HG03135 (cell line): ENCODE results near the gene STIMATE.

Source experiments
- ATAC-seq: cut with Tn5 transposase; IDR thresholded peaks from one replicate; pipeline ENCODE4 v1.9.1; 2021; ENCODE audit warnings: mild to moderate bottlenecking, moderate library complexity; ENCODE audit not compliant: unreplicated experiment

Gene STIMATE

DNA sequence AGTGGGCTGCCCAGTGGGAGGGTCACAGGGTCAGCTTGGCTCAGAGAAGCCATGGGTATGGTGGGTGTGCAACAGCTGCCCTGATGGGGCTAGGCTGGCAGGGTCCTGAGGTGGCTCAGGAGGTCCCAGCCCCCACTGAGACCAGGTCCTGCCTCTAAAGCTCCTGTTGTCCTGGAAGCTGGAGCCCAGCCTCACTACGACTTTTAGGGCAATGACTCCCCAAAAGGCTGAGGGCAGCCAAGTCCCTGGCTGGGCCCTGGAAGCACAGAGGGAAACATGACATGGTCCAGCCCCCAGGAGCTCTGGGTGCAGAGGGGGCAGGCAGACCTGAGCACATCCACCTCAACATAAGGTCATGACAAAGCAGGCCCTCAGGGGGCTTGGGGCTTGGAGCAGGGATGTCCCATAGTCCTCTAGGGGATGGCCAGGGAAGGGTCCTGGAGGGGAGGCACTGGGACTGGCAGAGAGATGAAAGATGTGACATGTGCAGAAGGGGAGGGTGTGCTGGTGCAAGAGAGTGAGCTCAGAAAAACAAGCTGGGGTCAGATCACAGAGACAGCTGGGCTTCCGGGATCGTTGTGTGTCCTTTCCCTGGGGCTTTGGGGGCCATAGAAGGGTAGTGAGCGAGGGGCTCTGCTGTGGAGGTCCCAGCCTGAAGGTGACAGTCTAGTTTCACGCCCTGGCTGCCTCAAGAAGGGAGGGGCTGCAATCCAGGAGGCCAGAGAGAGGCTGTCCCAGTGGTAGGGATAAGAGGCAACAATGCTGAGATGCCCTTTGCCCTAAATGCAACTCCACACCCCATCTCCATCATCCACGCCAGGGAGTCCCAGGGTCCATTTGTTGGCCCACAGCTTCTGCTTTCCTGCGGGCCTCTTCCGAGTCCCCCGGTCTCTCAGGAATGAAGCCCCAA lies 103.4 kb downstream of the STIMATE start:
- no peak for ATAC-seq

DNA sequence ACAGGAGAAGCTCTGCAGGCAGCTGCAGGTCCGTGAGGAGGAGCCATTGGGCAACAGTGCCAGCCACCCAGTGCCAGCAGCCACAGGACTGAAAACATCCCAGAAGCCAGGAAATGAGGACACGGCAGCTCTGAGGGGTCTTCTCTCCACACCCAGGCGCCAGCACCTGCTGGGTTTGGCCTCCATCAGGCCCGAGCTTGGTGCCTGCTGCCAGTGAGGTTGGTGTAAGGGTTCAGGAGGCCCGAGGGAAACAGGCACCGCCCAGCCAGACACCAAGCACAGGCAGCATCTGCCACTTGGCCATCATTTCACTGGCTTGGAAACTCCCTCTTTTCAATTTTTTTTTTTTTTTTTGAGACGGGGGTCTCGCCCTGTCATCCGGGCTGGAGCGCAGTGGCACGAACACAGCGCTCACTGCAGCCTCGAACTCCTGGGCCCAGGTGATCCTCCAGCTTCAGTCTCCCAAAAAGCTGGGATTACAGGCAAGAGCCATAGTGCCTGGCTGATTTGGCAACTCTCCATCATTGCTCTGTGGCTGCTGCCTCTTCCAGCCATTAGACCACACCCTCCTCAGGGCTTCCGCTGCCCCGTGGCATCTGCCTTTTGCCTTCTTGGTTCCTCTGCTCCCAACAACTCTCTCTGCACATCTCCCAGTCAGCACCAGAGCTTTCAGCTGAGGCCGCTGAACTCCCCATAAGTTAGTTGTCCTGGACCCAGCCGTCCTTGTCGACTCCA lies 104.2 kb downstream of the STIMATE start:
- ATAC-seq = no peak

DNA sequence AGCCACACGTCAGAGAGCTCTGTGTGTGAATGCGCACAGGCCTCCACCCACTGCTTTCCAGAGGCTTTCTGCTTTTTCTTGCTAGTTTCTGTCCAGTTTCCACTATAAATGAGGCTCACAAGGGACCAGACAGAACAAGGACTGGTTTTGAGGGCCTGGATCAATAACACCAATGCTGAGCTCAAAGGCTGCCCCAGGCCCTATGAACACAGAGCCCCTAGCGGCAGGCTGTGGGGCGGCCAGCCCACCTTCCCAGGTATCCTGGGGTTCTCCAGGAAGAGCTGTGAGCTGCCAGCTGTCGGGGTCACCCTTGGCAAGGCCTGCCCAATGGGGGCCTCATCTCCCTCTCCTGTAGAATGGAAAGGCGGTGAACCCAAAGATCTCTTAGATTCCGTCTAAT lies 104.9 kb downstream of the STIMATE start:
- no peak for ATAC-seq

DNA sequence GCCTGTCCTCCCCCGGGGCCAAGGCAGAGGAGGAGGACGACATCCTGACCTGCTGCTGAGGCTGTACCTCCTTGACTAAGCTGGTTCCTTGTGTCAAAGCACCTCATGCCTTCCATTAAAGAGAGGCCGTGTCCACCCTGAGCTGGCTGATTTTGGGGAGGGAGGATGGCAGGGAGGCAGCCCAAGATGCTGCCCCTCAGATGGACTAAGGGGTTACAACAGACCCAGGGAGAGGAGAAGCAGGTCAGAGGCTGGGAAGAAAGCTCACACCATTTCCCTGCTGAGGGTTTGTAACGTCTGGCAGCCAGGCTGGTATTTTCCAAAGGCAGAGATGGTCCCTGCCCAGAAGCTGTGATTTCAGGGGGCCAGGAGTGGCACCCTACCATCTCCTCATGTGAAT lies 105.4 kb downstream of the STIMATE start:
- no peak for ATAC-seq

DNA sequence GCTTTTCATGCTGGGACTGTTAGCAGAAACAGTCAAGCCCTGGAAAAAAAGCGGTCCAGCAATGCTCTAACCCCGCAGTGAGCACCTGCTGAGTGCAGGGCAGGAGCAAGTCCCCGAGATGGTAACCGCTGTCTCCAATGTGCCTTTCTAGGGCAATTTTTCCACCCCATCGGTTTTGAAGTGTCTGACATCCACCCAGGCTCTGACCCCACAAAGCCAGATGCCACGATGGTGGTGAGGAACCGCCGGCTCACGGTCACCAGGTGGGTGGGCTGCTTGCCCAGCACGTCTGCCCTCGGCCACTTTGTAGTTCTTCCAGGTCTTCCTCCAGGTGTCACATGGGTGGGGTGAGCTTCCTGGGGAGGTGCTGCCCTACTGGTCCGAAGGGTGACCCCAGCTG lies 106.0 kb downstream of the STIMATE start:
- ATAC-seq = no peak

DNA sequence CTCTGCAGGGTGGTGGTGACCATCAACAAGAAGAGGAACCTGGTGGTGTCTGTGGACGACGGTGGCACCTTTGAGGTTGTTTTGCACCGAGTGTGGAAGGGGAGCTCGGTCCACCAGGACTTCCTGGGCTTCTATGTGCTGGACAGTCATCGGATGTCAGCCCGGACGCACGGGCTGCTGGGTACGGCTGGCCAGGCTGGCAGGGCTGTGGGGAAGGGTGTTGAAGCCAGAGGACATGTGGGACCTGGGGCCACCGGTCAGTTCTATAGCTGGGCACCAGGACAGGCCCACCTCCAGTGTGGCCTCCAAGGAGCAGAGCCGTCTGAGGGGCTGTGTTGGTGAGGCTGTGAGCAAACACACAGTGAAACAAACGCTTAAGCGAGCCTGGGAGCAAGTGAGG lies 106.6 kb downstream of the STIMATE start:
- ATAC-seq = no peak

DNA sequence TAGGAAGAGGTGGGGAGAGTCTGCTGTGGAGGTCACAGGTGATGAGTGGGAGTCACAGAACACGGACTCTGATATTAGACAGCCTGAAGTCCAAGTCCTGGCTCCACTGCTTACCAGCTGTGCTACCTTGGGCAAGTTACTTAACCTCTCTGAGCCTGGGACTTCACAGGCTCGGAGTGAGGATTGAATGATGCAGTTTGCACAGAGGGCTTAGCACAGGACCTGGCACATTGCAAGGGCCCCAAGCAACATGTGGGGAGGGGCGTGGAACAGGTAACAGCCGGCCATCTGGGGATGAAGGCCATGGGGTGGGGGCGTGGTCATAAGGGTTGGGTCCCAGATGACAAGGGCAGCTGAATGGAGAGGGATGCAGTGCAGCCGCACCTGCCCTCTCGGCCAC lies 107.0 kb downstream of the STIMATE start:
- no peak for ATAC-seq

DNA sequence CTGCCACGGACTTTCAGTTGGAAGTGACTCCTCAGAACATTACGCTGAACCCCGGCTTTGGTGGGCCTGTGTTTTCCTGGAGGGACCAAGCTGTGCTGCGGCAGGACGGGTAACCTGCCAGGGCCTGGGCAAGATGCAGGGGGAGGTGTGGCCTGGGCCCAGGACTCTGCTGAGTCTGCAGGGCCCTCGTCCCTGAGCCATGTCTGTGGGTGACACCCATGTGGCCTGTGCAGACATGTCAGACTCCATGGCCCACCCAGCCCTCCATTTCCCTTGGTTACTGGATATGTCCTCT lies 107.7 kb downstream of the STIMATE start:
- no peak for ATAC-seq

DNA sequence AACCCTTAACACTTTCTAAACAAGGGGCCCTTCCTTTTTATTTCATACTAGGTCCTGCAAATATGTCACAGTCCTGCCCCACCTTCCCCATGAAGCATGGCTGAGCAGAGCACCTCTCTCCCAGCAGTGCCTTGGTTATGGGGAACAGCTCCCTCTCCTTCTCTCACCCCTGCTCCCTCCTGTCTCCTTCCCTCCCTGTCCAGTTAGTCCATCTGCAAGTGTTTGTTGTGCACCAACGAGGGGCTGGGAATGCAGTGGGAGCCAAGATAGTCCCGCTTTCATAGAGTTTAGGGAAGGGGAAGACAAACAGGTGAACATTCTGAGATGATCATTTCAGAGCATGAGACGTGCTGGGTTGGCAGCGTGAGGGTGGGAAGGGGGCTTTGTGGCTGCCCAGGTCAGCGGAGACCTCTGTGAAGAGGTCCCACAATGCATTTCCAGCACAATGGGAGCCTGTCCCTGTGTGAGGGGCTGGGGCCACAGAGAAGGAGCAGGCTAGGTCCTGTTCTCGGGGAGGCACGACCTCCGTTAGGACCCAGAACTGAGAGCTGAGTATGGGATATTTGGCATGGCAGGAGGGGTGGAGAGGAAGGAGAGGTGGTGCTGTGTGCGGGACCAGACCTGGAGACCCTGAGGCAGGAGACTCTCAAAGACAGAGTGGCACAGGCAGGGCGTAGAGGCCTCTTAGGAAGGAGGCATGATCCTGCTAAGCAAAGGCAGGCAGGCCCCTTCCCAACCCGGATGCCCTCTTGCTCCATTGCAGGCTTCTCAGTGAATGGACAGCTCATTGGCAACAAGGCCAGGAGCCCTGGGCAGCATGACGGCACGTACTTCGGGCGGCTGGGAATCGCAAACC lies 108.2 kb downstream of the STIMATE start:
- ATAC-seq = no peak

DNA sequence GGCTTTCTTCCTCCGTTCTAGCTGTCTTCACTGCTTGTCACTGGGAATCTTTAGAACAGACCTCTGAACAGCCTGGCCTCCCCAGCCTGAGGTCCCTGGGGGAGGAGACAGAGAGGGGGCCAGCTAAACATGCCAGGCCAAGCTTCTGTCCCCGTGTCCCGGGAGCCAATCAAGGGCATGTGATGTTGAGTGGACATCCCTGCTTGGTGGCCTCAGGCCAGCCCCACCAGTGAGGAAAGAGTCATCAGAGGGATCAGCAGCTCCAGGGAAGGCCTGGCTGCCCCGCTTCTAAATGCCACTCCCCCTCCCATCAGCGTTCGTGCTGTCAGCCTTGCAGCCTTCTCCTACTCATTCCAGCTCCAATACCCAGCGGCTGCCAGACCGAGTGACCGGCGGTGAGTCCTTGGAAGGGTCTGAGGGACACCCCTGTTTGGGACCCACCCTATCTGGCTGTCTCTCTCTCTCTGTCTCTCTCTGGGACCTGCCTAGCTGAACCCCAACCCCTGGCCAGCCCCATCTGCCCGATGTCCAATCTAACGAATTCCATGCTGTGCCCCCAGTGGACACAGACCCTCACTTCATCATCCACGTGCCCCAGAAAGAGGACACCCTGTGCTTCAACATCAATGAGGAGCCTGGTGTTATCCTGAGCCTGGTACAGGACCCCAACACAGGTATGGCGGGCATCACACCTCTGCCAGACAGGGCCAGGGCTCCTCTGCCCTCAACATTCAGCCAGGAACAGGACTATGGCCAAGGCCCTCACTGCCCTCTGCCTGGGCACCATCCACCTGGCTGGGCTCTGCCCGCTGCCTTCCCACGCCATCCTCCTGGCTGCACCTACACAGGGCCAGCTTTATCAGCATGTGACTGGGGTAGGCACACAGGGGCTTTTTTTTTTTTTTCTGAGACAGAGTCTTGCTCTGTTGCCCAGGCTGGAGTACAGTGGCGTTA lies 109.4 kb downstream of the STIMATE start:
- no peak for ATAC-seq

DNA sequence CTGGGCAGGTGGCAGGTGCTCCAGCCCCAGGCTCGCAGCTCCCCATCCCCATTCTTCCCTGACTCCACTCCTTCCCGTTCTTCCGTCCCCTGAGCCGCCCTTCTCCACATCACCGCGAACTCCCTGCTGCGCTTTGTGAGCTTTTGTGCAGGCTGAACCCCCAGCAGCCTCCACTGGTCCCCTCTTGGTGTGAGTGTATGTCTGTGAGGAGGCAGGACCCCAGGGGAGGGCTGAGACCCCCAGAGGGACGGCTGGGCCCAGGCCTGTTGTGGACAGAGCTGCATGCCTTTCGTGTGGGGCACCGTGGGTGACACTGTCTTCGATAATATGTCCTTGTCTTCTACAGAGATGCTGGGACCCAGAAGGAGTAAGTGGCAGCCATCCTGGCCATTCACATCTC lies 110.1 kb downstream of the STIMATE start:
- ATAC-seq = no peak
